Psoas muscle (tissue), 8 donors: Measurements from ENCODE around the gene ANKRD23. TPM values are rescaled to one million over a fixed set of nuclear protein-coding genes. Genes with fewer than 3 reads are reported as not detected.

Experiments
- ATAC-seq, 4 donors: fragments of 200-7000 bp; cut with Tn5 transposase; one replicate each; pipeline ENCODE4 v1.9.1; 2020; ENCODE audit warnings: moderate library complexity in 3 of 4, mild to moderate bottlenecking in 2 of 4
- DNase-seq, 2 donors: peaks; one replicate each; pipeline ENCODE4 v3.0.0-alpha.2; 2020
- H3K27ac ChIP-seq: fragments of 200-600 bp; one replicate; pipeline ENCODE4 v1.8.0; 2022
- H3K27me3 ChIP-seq, 3 donors: fragments of 200-600 bp in 1 of 3; one replicate each; pipeline versions ENCODE4 v1.6.1 to v1.8.0; 2013 to 2022; ENCODE audit warnings: low read length in 2 of 3, mild to moderate bottlenecking in 2 of 3, moderate library complexity in 1 of 3; ENCODE audit not compliant: insufficient read depth in 3 of 3
- H3K36me3 ChIP-seq, 2 donors: fragments of 200-600 bp in 1 of 2; one replicate each; pipeline versions ENCODE4 v1.6.1 to v1.8.0; 2013 to 2022; ENCODE audit warnings: low read depth in 1 of 2, mild to moderate bottlenecking in 1 of 2, moderate library complexity in 1 of 2; ENCODE audit not compliant: insufficient read depth in 1 of 2
- H3K4me1 ChIP-seq: fragments of 200-600 bp; one replicate; pipeline ENCODE4 v1.8.0; 2022
- H3K4me3 ChIP-seq: fragments of 200-600 bp; one replicate; pipeline ENCODE4 v1.8.0; 2022; ENCODE audit warnings: mild to moderate bottlenecking
- H3K9me3 ChIP-seq: fragments of 200-600 bp; one replicate; pipeline ENCODE4 v1.8.0; 2022
- CTCF ChIP-seq: fragments of 200-600 bp; IDR thresholded peaks from one replicate; pipeline ENCODE4 v1.8.0; 2022; ENCODE audit warnings: antibody characterized with exemption
- WGBS, 3 donors: extraction: QIAGEN DNeasy Blood & Tissue Kit; methylation state at CpG; one replicate each; pipeline versions ENCODE4 v1.1.6 to v1.1.7; 2013; 5-methylcytosine and 5-hydroxymethylcytosine counted together
- intact Hi-C, 2 donors: fragments of 100-400 bp; cut with DNase I; formaldehyde crosslinking; loops; one replicate each; pipeline versions ENCODE4 v1.11.0 to v1.14.2; 2022
- polyA plus RNA-seq, 3 donors: library from polyadenylated mRNA; stranded (reverse); fragments of 200-250 nt; gene quantifications; one replicate each; pipeline ENCODE4 v1.2.3, GENCODE V29; 2013
- total RNA-seq, 4 donors: library from RNA; stranded (reverse); fragmentation: NEBNext Ultra II Directional in 2 of 4; extraction: Animal tissue kit (Norgen Biotek cat#: 25700) in 2 of 4; gene quantifications; one replicate each; pipeline versions ENCODE4 v1.2.1 to v1.2.4, GENCODE V29; 2021 to 2023
- donor health status: healthy with polysubstance abuse.
- donor health status: DM: no; HTN: no; CAD: no; lungs with moderate emphysema.
- donor health status: Bipolar disorder and iron deficiency.
- donor health status: healthy.
- donor health status: DM: yes; HTN: yes; CAD: no.
- donor health status: DM: no; HTN: no; CAD: no.
- donor health status: DM: no; HTN: no; CAD: no.
- donor health status: DM: yes; HTN: yes; CAD: no.

Gene ANKRD23
- total and polyA plus RNA-seq, 7 donors: 256 to 1,374 (median 788) TPM

- Histone ChIP-seq H3K4me3 (peak overlapping the region; percentile 22), H3K36me3 (no peaks in the 10 kb centered on the region), H3K9me3 (no peaks in the 10 kb centered on the region), H3K27ac (peak overlapping the region; percentile 46), H3K27me3 (no peaks in the 10 kb centered on the region), H3K4me1 (peaks cover 15% of the 10 kb centered on the region)
- DNase-seq: peak; percentile 68 to 84
- WGBS, 3 donors: 30 to 44% (median 32%) methylated on average over 8 of the region's 8 CpGs
- ATAC-seq: peak in 3 of 4 donors; percentile 8 to 24 (median 13)
- TF ChIP-seq CTCF: no peak
- intact Hi-C loops: loop anchor here in 1 of 2 donors (5.0 kb wide), 1 partner anchor 39 kb away; no protein-coding TSS in a partner anchor
Measured at GRCh38 chr2:96873651-96874096, 29.9 kb upstream of the ANKRD23 start.

GRCh38 chr2:96872591-96873349 lies 28.9 kb upstream of the ANKRD23 start:
- Histone ChIP-seq H3K27ac (peak overlapping the region; percentile 46), H3K27me3 (no peaks in the 10 kb centered on the region), H3K4me3 (peak overlapping the region; percentile 22), H3K36me3 (no peaks in the 10 kb centered on the region), H3K4me1 (peaks cover 16% of the 10 kb centered on the region), H3K9me3 (no peaks in the 10 kb centered on the region)
- WGBS, 3 donors: 78 to 85% (median 81%) methylated on average over 14 of the region's 14 CpGs
- ATAC-seq (no peak), DNase-seq (no peak)
- intact Hi-C loops: loop anchor here in 1 of 2 donors (5.0 kb wide), 1 partner anchor 40 kb away; no protein-coding TSS in a partner anchor
- no peak for TF ChIP-seq CTCF

- intact Hi-C loops: loop anchor here in 1 of 2 donors (5.0 kb wide), 1 partner anchor 42 kb away; no protein-coding TSS in a partner anchor
- no peaks in the 10 kb centered on the region for H3K27me3 ChIP-seq
- H3K27ac ChIP-seq: peak overlapping the region; percentile 86
- peaks cover 26% of the 10 kb centered on the region for H3K4me1 ChIP-seq
- TF ChIP-seq CTCF: no peak
- peak overlapping the region; percentile 92 for H3K4me3 ChIP-seq
- ATAC-seq (no peak), DNase-seq (no peak)
- H3K36me3 ChIP-seq: peaks cover 0 to 16% of the 10 kb centered on the region in 2 donors
- WGBS, 3 donors: 48 to 54% (median 52%) methylated on average over 13 of the region's 13 CpGs
- no peaks in the 10 kb centered on the region for H3K9me3 ChIP-seq
Measured at GRCh38 chr2:96870626-96871255, 26.9 kb upstream of the ANKRD23 start.

- Histone ChIP-seq H3K9me3 (no peaks in the 10 kb centered on the region), H3K27me3 (no peaks in the 10 kb centered on the region), H3K4me3 (peak within 1 kb of the TSS; percentile 92), H3K36me3 (peaks cover 0 to 24% of the 10 kb centered on the region in 2 donors), H3K27ac (peak within 1 kb of the TSS; percentile 86), H3K4me1 (peaks cover 26% of the 10 kb centered on the region)
- no peak for TF ChIP-seq CTCF
- DNase-seq (peak; percentile 70 to 76), ATAC-seq (peak; percentile 27 to 55 (median 52))
- intact Hi-C loops: loop anchor here in 1 of 2 donors (5.0 kb wide), 1 partner anchor 42 kb away; no protein-coding TSS in a partner anchor
- WGBS, 3 donors: 2 to 7% (median 6%) methylated on average over 55 to 93 of the region's 93 CpGs
Measured at GRCh38 chr2:96869822-96870625, 26.2 kb upstream of the ANKRD23 start, which contains the start of gene SEMA4C. TSS of gene SEMA4C (minus strand) at chr2:96870080. CDS start at chr2:96867886, 2,194 bp downstream.
